CD4-positive, alpha-beta T cell treated with Interleukin-17A for 1 hour (primary cell): ENCODE results near the gene CD79A.

Source experiments
- DNase-seq: peaks from one replicate; pipeline ENCODE4 v3.0.0-alpha.2; 2020

The CD79A gene

DNA sequence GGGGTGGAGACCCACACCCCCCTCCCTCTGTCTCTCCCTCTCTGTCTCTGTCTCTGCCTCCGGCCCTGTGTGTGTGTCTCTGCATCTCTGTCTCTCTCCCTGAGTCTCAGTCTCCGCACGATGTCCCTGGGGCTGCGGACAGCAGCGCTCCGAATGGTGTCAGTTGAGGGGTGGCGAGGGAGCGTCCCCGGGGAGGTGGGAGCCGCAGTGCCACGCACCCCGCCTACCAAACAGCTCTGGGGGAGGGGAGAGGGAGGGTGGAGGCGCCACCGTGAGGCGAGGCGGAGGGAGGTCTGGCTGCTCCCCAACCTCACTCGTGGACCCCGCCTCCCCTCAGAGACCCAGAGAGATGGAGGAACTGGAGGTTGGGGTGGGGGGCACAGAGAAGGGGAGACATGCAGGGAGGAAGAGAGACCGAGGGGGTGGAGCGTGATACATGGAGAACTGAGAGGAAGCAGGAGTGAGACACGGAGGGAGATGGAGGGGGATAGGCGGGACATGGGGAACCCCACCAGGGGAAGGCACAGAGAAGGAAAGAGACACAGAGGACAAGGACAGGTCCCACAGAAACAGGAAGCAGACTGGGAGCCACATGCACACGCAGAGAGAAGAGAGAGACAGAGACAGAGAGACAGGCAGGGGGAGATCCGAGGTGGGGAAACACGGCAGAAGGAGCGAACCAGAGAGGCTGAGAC is 44.0 kb downstream of the CD79A start:
- DNase-seq = no peak

DNA sequence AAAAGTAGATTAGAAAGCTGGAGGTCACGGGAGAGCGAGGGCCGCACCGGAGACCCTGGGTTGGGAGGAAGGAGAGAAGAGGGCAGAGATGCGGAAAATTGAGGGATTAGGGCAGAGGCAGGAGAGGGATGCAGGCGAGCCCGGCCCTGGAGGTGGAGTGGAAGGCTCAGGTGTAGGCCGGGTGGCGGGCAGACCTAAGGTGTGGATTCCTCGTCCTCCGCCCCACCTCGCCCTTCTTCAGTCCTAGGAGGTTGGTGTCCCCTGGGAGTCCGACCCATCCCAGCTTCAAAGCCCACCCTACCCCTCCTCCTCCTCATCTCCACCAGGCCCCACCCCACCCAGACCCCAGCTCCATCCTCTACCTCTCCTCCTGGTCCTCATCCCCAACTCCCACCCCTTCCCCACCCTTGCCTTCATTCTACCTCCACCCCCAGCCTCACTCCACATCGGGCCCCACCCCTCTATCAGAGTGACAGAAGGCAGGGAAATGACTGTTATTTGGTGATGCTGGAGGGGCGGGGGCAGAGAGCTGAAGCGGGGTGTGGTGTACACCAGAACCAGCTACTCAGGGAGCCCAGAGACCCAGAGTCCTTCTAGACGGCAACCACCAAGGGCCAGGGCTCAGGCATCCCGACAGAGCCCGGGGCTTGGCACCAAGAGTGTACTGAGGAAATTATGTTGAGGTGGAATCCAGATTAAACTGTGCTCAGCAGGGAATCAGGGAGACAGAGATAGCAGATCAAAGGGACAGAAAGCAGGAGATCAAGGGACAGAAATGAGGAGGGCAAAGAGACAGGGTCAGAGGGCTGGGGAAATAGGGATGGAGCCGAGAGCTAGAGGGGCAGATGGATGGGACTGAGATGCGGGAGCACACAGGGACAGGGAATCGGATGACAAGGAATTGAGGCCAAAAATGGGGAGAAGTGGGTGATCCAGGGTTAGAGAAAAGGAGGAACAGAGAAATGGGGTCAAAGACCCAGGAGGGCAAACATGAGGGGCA is 44.8 kb downstream of the CD79A start:
- DNase-seq = no peak

DNA sequence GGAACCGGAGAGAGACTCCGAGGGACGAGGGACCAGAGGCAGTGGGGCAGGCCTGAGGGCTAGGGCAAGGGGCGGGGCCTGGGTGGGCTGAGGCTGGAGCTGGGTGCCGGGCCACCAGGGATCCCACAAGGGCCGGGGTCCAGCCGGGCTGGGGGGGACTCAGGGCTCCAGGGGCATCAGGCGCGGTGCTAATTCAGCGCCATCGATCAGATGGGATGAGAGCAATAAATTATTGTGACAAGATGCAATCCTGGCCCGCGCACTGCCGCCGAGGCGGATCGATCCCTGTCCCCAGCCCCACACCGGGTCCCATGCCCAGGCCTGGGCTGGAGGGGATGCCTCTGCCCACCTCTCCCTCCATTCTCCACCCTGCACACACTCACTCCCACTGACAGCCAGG is 45.5 kb downstream of the CD79A start:
- no peak for DNase-seq

DNA sequence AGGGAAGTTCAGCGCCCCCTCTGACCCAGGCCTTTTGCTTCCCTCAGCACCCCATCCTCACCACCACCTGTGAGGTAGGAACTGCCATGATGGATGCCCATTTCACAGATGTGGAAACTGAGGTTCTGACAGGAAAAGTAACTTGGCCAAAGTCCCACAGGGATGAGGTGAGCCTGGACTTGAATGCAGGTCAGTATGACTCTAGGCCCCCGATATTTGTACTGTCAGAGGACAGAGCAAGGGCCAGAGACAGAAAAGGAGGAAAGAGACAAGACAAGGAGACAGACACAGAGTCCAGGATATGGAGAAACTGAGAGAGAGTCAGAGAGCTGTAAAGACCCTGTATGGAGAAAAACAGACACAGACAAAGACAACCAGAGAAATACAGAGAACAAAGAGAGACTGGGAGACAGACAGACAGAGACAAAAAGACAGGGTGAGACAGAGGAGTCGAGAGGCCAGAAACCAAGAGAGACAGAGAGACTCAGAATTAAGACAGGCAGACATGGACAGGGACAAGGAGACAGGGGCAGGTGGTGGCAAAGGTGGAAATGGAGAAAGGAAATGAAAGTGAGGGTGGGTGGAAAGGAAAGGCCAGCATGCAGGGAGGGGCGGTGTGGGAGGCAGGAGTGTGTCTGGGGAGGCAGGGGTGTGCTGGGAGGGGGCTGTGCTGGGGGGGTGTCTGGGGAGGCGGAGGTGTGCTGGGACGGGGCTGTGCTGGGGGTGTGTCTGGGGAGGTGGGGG is 46.1 kb downstream of the CD79A start:
- DNase-seq = no peak

DNA sequence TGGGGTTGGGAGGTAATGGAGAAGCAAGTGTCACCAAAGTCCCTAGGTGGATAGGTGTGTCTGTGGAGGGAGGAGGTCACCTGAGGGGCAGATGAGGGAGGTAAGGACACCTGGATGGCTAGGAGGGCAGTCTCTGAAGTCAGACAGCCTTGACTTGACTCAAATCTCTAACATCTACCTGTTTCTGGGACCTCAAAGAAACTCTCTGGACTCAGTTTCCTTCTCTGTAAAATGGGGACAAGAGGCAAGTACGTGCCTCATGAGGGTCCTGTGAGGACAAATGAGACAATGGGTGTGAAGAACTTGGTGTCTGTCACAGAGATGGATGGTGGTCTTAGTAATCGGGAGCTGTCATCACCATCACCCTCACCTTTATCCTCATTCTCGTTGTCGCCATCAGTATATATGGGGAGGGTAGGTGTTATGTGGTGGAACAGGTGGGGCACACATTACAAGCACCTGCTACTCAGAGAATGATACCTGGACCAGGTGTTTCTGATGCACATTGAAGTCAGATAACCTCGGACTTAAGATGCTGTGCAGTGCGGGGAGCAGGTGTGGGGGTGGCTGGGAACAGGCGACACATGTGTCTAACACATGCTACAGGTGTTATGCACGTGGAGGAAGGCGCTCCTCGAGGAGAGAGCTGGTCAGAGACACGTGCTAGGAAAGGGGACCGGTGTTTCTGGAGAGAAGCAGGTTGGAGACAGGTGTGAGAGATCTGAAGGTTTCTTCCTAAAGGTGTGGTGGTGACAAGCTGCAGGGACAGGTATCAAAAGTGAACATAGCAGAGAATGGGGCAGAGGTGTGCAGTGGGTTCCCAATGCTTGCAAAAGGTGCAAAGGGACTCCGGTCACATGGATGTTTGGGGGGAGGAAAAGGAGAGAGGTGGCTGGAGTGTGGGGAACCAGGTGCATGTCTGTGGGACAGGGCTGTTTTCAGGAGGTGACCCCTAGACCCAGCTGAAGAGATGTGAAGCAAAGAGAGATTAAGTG is 47.4 kb downstream of the CD79A start:
- DNase-seq = no peak

DNA sequence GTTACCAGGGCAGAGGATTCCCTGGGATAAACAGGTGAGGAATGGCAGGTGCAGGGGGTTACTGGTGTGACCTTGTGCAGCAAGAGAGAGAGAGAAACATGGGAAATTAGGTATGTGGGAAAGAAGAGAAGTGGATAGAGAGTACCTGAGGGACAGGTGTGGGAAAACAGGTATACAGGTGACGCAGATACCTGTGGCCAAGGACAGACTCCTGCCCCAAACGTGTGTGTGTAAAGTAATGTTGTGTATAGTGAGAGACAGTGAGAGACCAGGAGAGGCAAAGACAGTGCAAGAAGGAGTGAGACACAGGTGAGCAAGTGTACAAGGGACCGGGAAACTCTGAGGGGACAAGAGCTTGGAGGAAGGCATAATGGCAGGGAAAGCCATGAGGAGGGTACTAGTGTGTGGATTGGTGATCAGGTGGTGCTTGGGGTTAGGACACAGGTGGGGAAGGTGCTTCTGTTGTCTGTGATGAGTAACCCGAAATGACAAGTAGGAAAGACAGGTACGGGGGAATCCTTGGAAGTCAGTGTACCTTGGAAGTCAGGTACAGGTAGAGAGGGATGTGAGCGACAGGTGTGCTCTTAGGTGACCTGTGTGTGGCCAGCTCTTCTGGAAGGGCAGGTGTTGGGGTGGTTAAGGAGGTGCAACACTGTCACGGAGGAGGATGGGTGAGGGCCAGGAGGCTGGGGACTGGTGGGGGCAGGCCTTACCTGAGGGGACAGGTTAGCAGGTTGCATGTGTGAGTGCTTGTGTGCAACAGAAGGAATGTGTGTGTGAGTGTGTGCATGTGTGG is 48.3 kb downstream of the CD79A start:
- DNase-seq = no peak

DNA sequence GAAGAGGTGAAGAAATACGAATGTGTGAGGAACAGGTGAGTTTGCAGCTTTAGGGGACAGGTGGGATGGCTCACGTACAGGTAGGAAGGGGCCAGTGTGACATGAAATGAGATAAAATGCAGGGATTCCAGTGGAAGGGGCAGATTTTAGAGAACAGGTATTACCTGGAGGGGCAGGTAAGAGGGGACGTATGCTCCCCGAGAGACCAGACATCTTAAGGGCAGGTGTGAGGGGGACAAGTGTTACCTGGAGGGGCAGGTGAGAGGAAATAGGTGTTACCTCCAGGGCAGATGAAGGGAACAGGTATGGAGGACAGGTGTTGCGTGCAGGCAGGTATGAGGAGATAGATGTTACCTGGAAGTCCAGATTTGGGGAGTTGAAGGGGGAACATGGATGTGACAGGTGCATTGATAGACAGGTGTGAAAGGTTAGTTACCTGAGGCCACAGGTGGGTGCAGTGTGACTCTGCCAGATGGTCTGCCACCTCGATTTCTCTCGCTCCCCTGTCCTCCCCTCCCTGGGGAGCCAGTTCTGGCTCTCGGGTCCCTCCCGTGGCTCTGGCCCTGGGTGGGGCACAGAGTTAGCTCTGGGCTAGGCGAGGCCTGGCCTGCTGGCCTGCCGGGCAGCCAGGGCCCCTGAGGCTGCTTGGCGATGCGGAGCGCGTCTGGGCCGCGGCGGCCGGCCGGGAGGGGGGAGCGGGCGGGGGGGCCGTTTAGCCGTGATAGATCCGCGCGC is 49.1 kb downstream of the CD79A start:
- DNase-seq = no peak

DNA sequence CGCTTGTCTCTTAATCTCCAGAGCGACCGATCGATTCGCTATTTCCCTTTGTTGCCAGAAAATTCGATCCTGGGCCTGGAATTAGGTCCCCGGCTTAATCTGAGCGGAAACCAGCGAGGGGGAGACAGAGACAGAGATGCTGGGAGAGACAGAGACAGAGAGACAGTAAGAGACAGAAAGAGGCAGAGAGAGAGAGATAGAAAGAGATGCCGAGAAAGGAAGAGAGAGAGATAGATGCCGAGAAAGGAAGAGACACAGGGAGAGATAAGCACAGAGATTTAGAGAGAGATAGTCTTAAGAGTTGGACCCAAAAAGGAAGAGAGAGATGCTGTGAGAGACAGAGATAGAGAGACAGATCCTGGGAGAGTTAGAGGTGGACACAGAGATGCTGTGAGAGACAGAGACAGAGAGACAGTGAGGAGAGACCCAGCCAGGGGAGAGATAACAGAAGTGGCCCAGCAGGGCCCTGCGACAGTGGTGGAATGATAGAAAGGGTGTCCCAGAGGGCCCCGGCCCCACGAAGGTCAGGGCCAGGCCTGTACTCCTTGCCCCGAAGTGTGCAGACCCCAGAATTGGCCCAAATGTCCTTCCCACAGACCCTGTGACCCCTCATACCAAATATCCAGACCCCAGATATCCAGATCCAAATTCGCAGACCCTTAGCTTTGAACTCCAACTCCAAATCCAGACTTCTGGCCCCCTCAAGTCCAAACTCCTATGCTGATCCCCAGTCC is 49.9 kb downstream of the CD79A start:
- DNase-seq = no peak

DNA sequence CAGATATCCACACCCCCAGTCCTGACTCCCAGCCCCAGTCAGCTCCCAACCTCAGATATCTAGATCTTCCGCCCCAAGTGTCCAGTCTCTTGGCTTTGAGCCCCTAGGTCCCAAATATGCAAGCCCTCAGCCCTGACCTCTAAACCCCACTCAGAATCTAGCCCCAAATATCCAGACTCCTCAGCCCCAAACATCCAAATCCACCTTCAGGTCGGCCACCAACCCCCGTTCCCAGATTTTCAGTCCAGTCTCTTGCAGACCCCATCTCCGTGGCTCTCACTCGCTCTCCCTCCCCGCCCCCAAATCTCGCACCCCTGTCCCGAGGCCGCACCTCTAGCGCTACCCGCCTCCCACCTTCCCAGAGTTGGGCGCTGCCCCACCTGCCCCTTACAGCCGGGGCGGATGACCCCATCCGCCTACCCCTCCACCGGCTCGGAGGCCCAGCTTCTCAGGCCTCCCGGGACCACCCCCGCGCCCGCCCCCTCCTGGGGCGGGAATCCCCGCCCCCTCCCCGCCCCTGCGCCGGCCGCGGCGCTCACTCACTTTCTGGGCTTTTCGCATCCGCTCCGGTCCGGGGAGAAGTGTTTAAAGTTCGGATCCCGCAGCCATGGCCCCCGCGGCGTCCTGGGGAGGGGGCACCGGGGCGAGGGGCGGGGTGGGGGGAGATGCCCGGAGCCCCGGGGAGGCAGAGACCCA is 50.6 kb downstream of the CD79A start:
- peak; percentile 49 for DNase-seq

DNA sequence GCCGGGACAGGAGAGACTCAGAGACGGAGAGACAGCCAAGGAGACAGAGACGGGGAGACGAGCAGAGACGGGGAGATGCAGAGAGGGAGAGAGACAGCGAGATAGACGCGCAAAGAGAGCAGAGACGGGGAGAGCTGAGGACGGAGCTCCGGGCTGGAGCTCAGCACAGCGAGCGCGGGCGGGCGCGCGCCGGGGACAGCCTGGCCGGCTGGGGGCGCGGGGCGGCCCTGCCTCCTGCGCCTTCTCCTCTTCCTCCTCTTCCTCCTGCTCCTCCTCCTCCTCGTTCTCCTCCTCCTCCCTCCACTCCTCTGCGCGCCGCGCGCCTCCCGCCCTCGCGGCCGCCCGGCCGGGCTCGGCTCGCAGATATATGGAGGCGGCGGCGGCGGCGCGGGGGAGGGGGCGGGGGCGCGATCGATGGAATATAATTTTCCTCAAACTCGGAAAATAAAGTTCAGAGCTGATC is 51.2 kb downstream of the CD79A start, which contains the start of gene ERFL:
TSS of gene ERFL (minus strand) at position 229 of the 463 bp plus-strand sequence. CDS start 15,530 bp downstream, outside the sequence.
- DNase-seq = no peak

DNA sequence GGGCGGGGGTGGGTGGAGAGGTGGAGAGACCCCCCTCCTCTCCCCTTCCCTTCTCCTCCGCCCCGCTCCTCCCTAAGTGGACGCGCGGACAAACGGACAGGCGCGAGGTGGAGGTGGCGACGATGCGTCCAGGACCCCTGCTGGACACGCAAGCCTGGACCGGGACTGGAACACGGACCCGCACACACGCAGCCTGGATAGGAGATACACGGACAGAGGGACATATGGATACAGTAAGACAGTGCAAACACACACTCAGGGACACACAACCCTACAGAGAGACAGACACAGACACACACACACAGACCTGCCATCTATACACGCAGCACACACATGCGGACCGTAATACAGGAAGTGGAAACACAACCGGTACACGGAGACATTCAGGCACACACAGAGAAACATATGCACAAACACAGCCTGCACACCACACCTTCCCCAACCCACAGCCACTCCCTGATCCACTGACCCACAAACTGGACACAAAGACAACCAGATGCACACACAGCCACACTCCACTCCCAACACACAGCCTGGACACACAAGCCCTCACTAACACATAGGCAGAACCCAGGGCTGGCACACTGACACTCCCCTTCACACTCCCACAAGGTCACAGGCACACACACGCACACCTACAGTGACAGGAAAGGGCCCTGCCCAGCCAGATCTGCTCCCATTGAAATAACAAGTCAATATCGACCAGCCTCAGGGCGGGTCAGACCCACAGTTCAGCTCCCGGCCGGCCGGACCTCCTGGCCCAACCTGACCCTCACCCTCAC is 51.9 kb downstream of the CD79A start:
- DNase-seq = peak; percentile 58

DNA sequence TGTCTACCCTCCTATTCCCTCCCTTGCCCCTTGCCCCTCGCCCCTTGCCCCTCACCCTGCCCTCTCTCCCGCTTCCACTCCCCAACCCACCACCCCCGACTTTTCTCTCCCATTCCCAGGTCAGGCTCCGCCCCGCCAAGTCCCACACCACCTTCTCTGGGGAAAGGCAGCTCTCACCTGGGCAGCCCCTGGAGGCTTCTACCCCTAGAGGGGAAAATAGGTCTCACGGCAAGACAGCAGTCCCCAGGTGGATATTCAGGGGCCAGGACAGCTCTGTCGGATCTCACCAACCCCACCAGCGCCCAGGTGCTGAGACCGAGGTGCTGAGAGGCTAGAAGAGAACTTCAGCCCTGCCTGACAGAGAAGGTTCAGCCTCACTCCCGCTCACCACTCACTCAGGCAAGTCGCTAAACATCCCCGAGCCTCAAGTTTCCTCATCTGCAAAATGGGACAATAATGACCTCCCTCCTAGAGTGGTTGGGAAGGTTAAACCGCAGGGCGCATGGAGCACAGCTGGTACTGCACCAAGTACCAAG is 52.5 kb downstream of the CD79A start:
- no peak for DNase-seq

DNA sequence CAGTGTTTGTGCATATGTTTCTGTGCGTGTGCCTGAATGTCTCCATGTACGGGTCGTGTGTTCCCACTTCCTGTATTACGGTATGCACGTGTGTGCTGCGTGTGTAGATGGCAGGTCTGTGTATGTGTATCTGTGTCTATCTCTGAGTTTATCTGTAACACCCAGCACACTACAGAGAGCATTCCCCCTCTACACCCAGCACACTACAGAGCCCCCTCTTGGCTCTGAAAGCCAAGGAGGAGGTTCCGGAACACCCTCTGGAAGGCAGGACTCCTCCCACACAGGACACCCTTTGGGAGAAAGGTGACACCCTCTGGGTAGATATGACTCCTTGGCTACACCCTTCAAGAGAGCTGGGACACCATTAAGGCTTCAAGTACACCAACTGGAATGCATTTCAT is 53.2 kb downstream of the CD79A start:
- DNase-seq = no peak
